ENCODE measurements around the gene NPM3. TPM values are rescaled to one million over a fixed set of nuclear protein-coding genes. Genes with fewer than 3 reads are reported as not detected.

The NPM3 gene, protein sequence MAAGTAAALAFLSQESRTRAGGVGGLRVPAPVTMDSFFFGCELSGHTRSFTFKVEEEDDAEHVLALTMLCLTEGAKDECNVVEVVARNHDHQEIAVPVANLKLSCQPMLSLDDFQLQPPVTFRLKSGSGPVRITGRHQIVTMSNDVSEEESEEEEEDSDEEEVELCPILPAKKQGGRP
- 96.0 and 116 TPM in 2 replicates for total RNA-seq

GRCh38 chr10:101782811-101783735 lies at the start of gene NPM3:
TSS of gene NPM3 (minus strand) at chr10:101783446. CDS start at chr10:101783390, 56 bp downstream.

GRCh38 chr10:101818119-101818871 lies 35.0 kb upstream of the NPM3 start, which contains the start of gene OGA:
TSS of gene OGA (minus strand) at chr10:101818444. CDS start at chr10:101818022, 422 bp downstream.

GRCh38 chr10:101775273-101776160 lies 7.7 kb downstream of the NPM3 start, which contains the start of gene FGF8:
TSS of gene FGF8 (minus strand) at chr10:101776114. CDS start at chr10:101775900, 214 bp downstream.

Other genes starting within 250 kb of the NPM3 start
- 14.0 and 16.7 TPM in 2 replicates for gene POLL, start 195.2 kb downstream of the NPM3 start, total RNA-seq
- gene DPCD, start 195.1 kb downstream of the NPM3 start, total RNA-seq, result 25.2 and 29.4 TPM in 2 replicates
- 20.5 and 21.2 TPM in 2 replicates for gene FBXW4, start 88.3 kb downstream of the NPM3 start, total RNA-seq
- not detected in 2 replicates for gene FGF8, start 7.3 kb downstream of the NPM3 start, total RNA-seq
- 92.7 and 107 TPM in 2 replicates for gene OGA, start 35.0 kb upstream of the NPM3 start, total RNA-seq
- gene KCNIP2, start 60.4 kb upstream of the NPM3 start, total RNA-seq, result 0.96 and 0.98 TPM in 2 replicates

Measured in vein endothelial cell (primary cell).